ENCODE measurements around the gene SLC6A14. TPM values are rescaled to one million over a fixed set of nuclear protein-coding genes. Genes with fewer than 3 reads are reported as not detected.

SLC6A14 gene
- total and polyA plus RNA-seq, 5 donors, result not detected

DNA sequence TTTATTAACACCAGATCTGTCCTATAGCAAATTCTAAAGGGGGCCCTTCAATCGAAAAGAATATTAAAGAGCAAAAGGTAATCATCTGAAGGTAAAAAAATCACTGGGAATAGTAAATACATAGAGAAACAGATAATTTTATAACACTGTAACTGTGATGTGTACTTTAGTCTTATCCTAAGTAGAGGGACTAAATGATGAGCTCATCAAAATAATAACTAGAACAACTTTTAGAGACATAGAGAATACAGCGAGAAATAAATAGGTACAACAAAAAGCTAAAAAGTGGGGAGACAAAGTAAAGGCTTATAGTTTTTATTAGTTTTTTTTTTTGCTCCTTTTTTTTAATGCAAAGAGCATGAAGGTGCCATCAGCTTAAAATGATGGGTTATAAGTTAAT is 43.7 kb downstream of the SLC6A14 start:
- no peak overlapping the region for H3K27ac ChIP-seq (ENCODE audit: low read length)
- no peak for ATAC-seq
- no peak for DNase-seq
- no peak overlapping the region for H3K4me3 ChIP-seq (ENCODE audit: low read length)
- H3K27me3 ChIP-seq (ENCODE audit: control insufficient read depth, insufficient read depth), result no peaks in the 10 kb centered on the region
- intact Hi-C loops (cut with DNase I), result no loop called here
- no peaks in the 10 kb centered on the region for H3K4me1 ChIP-seq (ENCODE audit: control insufficient read depth, insufficient read depth, low read length)
- WGBS, result 88% methylated on average over 2 of the region's 2 CpGs
- H3K9me3 ChIP-seq (ENCODE audit: control insufficient read depth, low read length), result no peaks in the 10 kb centered on the region

DNA sequence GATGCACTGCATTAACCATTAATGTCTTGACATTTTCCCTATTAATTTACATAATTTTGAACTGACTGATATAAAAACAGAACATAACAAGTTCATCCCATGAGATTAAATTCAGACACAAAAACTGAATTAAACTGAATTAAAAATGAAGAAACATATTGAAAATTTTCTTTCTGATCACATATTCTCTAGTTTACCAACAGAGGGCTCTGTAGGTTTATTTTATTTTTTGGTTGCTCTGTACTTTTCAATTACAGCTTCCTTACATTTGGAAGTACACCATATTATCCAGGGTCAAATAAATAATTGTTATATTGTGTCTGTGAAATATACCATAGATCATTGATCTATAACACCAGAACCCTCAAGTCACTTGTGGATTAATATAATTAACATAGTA is 53.7 kb downstream of the SLC6A14 start:
- no peak overlapping the region for H3K27ac ChIP-seq (ENCODE audit: low read length)
- H3K27me3 ChIP-seq (ENCODE audit: control insufficient read depth, insufficient read depth), result no peaks in the 10 kb centered on the region
- no peak for DNase-seq
- H3K4me3 ChIP-seq (ENCODE audit: low read length), result no peak overlapping the region
- ATAC-seq, result no peak
- intact Hi-C loops (cut with DNase I), result no loop called here
- H3K9me3 ChIP-seq (ENCODE audit: control insufficient read depth, low read length), result no peaks in the 10 kb centered on the region
- no peaks in the 10 kb centered on the region for H3K4me1 ChIP-seq (ENCODE audit: control insufficient read depth, insufficient read depth, low read length)

DNA sequence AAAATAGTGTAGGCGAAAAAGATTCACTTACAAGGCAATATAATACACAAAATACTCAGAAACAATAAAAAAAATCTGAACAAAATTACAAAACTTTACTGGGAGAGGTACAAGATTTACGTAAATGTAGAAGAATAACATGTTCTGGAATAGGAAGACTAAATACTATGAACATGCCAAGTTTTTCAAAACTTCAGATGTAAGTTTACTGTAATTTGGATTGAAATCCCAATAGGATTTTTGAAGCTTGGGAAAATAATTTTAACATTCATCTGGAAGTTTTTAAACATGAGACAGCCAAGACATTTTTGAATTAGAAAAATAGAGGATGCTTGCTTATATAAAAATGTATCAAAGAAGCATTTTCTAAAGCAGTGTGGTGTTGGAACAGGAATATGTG is 56.9 kb downstream of the SLC6A14 start:
- intact Hi-C loops (cut with DNase I), result no loop called here
- Histone ChIP-seq H3K4me1 (ENCODE audit: control insufficient read depth, insufficient read depth, low read length) (no peaks in the 10 kb centered on the region), H3K27me3 (ENCODE audit: control insufficient read depth, insufficient read depth) (no peaks in the 10 kb centered on the region), H3K27ac (ENCODE audit: low read length) (no peak overlapping the region), H3K4me3 (ENCODE audit: low read length) (no peak overlapping the region), H3K9me3 (ENCODE audit: control insufficient read depth, low read length) (no peaks in the 10 kb centered on the region)
- no peak for ATAC-seq
- 53% methylated on average over 2 of the region's 2 CpGs for WGBS
- no peak for DNase-seq

DNA sequence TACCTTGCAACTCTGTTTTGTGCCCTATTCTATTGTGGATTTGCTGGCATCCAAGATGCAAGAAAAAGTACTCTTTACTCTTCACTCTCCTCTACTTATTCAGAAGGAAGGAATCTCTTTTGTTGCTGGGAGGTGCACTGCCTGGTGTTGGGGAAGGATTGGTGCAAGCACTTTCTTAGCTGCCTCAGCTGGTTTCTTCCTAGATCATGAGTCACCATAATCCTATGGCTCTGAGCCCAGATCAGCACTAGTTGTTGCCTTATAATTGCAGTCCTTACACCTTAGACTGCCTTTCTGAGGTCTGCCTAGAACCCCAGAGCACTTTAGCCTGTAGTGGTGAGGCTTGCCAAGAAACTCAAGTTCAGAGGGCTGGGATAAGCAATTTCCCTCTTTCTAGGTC is 63.4 kb downstream of the SLC6A14 start:
- ATAC-seq (no peak), DNase-seq (no peak)
- intact Hi-C loops (cut with DNase I), result no loop called here

More for the DNA sequence above, 63.4 kb downstream of the SLC6A14 start:
- no peaks in the 10 kb centered on the region for H3K27me3 ChIP-seq (ENCODE audit: control insufficient read depth, insufficient read depth)
- H3K4me3 ChIP-seq (ENCODE audit: low read length), result no peak overlapping the region
- H3K4me1 ChIP-seq (ENCODE audit: control insufficient read depth, insufficient read depth, low read length), result no peaks in the 10 kb centered on the region
- H3K27ac ChIP-seq (ENCODE audit: low read length), result no peak overlapping the region
- no peaks in the 10 kb centered on the region for H3K9me3 ChIP-seq (ENCODE audit: control insufficient read depth, low read length)

Other genes with a start within 250 kb of the SLC6A14 start
- not detected for gene CT83, start 26.4 kb downstream of the SLC6A14 start, total RNA-seq
- not detected for gene CT83, start 26.4 kb downstream of the SLC6A14 start, polyA plus RNA-seq